CD4-positive, alpha-beta T cell (primary cell): ENCODE results near the gene RRAD. TPM values are rescaled to one million over a fixed set of nuclear protein-coding genes. Genes with fewer than 3 reads are reported as not detected.

ENCODE experiments used
- ATAC-seq: fragments of 200-7000 bp; cut with Tn5 transposase; one replicate; pipeline ENCODE4 v1.10.0; 2022; ENCODE audit warnings: mild to moderate bottlenecking; ENCODE audit not compliant: poor library complexity
- CTCF ChIA-PET: fragments of 350-600 bp; sonication (Branson Sonifier 250); formaldehyde crosslinking; loops from one replicate; lab custom pipeline; 2021; ENCODE audit warnings: antibody characterized with exemption, inconsistent platforms; lab: Charles Lee
- POLR2A ChIA-PET: fragments of 350-600 bp; sonication (Branson Sonifier 250); formaldehyde crosslinking; loops from one replicate; lab custom pipeline; 2021; ENCODE audit warnings: antibody characterized with exemption, inconsistent platforms; lab: Charles Lee
- DNase-seq, 14 experiments: peaks; one replicate each; pipeline ENCODE4 v3.0.0-alpha.2; 2013 to 2020; ENCODE audit warnings: mixed read lengths in 2 of 14
- H3K27ac ChIP-seq, 2 donors: one replicate each; pipeline versions ENCODE4 v1.5.1 to v1.7.0; 2013; ENCODE audit warnings: low read length in 2 of 2, low read depth in 1 of 2, mild to moderate bottlenecking in 1 of 2
- H3K27me3 ChIP-seq, 2 experiments: 1 replicate in 1 of 2; 2 replicates in 1 of 2; pipeline versions ENCODE4 v1.6.1 to v1.7.0; 2013; ENCODE audit warnings: low read length in 2 of 2, control low read depth in 1 of 2, mild to moderate bottlenecking in 1 of 2, moderate library complexity in 1 of 2; ENCODE audit not compliant: insufficient read depth in 2 of 2, control insufficient read depth in 1 of 2
- H3K36me3 ChIP-seq: one replicate; pipeline ENCODE4 v1.6.1; 2013; ENCODE audit warnings: low read length, control low read depth; ENCODE audit not compliant: insufficient read depth
- H3K4me1 ChIP-seq: one replicate; pipeline ENCODE4 v1.6.1; 2013; ENCODE audit warnings: low read length, control low read depth; ENCODE audit not compliant: insufficient read depth
- H3K4me3 ChIP-seq: one replicate; pipeline ENCODE4 v1.5.1; 2013; ENCODE audit warnings: mild to moderate bottlenecking, low read length, moderate library complexity
- H3K9me3 ChIP-seq, 2 experiments: 1 replicate in 1 of 2; 2 replicates in 1 of 2; pipeline versions ENCODE4 v1.6.1 to v1.7.0; 2013; ENCODE audit warnings: low read length in 2 of 2, mild to moderate bottlenecking in 2 of 2, control low read depth in 1 of 2, moderate library complexity in 1 of 2; ENCODE audit not compliant: control insufficient read depth in 1 of 2, insufficient read depth in 1 of 2
- H3K27ac Mint-ChIP-seq: one replicate; pipeline ENCODE4 v1.8.0; 2020; ENCODE audit warnings: mixed read lengths
- H3K27me3 Mint-ChIP-seq: one replicate; pipeline ENCODE4 v1.8.0; 2021; ENCODE audit warnings: mixed read lengths
- H3K36me3 Mint-ChIP-seq: one replicate; pipeline ENCODE4 v1.8.0; 2021; ENCODE audit warnings: low read depth, mixed read lengths
- H3K4me1 Mint-ChIP-seq: one replicate; pipeline ENCODE4 v1.8.0; 2021; ENCODE audit warnings: low read depth, mixed read lengths
- H3K4me3 Mint-ChIP-seq: one replicate; pipeline ENCODE4 v1.8.0; 2020; ENCODE audit warnings: mild to moderate bottlenecking, mixed read lengths
- H3K9me3 Mint-ChIP-seq: one replicate; pipeline ENCODE4 v1.8.0; 2020; ENCODE audit warnings: mixed read lengths
- intact Hi-C, 2 experiments: fragments of 100-400 bp; cut with DNase I in 1 of 2; cut with micrococcal nuclease in 1 of 2; formaldehyde crosslinking; loops; one replicate each; pipeline versions ENCODE4 v1.15.1 to v1.9.0; 2023 to 2025; cut with DNase I, micrococcal nuclease
- total RNA-seq, 174 experiments: library from RNA in 2 of 174; stranded (reverse) in 2 of 174; gene quantifications; one replicate each; pipeline ENCODE4 v1.2.3 and lab custom pipeline; 2021 to 2026
- TF ChIP-seq, protein P1 (sequence below): fragments of 200-600 bp; IDR thresholded peaks from one replicate; pipeline ENCODE4 v1.8.0; 2022; ENCODE audit warnings: antibody characterized with exemption, mild to moderate bottlenecking

The RRAD gene
- total RNA-seq, 2 experiments from 2014 or later = 0.28 to 0.49 TPM

DNA sequence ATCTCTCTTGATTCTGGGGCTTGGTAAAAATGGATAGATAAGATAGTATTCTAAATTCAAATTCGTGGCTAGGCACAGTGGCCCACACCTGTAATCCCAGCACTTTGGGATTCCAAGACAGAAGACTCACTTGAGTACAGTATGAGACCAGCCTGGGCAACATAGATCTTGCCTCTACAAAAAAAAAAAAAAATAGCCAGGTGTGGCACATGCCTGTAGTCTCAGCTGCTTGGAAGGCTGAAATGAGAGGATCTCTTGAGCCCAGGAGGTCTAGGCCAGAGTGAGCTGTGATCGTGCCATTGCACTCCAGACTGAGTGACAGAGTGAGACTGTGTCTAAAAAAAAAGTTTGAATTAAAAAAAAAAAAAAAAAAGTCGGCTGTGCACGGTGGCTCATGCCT is 35.7 kb downstream of the RRAD start:
- H3K36me3 Mint-ChIP-seq = peaks cover 43% of the 10 kb centered on the region
- intact Hi-C loops = no loop called here
- no peaks in the 10 kb centered on the region for H3K27me3 Mint-ChIP-seq
- peaks cover 7% of the 10 kb centered on the region for H3K4me1 ChIP-seq
- H3K27ac ChIP-seq = no peak overlapping the region
- no peaks in the 10 kb centered on the region for H3K9me3 Mint-ChIP-seq
- ATAC-seq (no peak), DNase-seq (no peak)
- peaks cover 34% of the 10 kb centered on the region for H3K4me1 Mint-ChIP-seq
- no peak overlapping the region for H3K4me3 Mint-ChIP-seq
- H3K27ac Mint-ChIP-seq = no peak overlapping the region
- H3K27me3 ChIP-seq = no peaks in the 10 kb centered on the region
- ChIA-PET POLR2A (no interaction called here), CTCF (interaction anchor here (2.2 kb wide), 1 partner anchor 17 kb away, joined by 5 read pairs; no protein-coding TSS in a partner anchor)
- peaks cover 15% of the 10 kb centered on the region for H3K36me3 ChIP-seq
- H3K9me3 ChIP-seq = no peaks in the 10 kb centered on the region
- TF ChIP-seq, protein P1, sequence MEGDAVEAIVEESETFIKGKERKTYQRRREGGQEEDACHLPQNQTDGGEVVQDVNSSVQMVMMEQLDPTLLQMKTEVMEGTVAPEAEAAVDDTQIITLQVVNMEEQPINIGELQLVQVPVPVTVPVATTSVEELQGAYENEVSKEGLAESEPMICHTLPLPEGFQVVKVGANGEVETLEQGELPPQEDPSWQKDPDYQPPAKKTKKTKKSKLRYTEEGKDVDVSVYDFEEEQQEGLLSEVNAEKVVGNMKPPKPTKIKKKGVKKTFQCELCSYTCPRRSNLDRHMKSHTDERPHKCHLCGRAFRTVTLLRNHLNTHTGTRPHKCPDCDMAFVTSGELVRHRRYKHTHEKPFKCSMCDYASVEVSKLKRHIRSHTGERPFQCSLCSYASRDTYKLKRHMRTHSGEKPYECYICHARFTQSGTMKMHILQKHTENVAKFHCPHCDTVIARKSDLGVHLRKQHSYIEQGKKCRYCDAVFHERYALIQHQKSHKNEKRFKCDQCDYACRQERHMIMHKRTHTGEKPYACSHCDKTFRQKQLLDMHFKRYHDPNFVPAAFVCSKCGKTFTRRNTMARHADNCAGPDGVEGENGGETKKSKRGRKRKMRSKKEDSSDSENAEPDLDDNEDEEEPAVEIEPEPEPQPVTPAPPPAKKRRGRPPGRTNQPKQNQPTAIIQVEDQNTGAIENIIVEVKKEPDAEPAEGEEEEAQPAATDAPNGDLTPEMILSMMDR = no peak
- no peak overlapping the region for H3K4me3 ChIP-seq

DNA sequence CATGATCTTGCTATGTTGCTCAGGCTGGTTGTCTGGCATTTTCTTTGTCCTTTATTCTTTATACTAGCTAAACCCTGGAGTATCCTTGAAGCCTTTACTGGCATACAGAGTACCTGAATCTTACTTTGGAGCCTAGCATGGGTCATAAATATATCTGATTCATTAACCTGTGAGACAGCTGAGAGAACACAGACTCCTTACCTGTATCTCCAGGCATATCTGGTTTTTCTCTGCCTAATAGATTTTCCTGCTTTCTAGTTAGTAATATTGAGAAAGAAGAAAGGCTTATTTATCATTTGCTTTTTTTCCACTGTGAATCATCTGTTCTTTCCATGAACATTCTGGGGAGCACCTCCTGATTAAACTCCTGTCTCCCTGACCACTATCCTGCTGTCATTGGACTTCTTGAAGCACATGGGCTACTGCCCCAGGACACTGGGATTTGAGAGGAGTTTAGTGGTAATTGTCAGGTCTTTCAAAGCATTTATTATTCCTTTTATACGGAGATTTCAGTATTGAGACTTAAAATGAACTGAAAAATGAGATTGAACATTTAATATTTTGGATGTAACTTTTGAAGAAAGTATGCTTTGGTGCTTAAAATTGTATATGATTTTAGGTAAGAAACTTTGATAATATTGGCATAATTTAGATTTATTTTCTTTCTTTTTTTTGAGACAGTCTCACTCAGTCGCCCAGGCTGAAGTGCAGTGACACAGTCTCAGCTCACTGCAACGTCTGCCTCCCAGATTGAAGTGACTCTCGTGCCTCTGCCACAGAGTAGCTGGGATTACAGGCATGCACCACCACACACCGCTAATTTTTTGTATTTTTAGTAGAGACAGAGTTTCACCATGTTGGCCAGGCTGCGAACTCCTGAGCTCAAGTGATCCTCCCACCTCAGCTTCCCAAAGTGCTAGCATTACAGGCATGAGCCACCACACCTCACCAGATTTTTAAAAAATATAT is 36.4 kb downstream of the RRAD start:
- DNase-seq (no peak), ATAC-seq (no peak)
- TF ChIP-seq, protein P1 = no peak
- Histone ChIP-seq H3K4me3 (no peak overlapping the region), H3K27me3 (no peaks in the 10 kb centered on the region), H3K4me1 (peaks cover 7% of the 10 kb centered on the region), H3K36me3 (peaks cover 22% of the 10 kb centered on the region), H3K27ac (no peak overlapping the region), H3K9me3 (no peaks in the 10 kb centered on the region)
- no peaks in the 10 kb centered on the region for H3K9me3 Mint-ChIP-seq
- no peak overlapping the region for H3K4me3 Mint-ChIP-seq
- H3K36me3 Mint-ChIP-seq = peaks cover 49% of the 10 kb centered on the region
- peaks cover 34% of the 10 kb centered on the region for H3K4me1 Mint-ChIP-seq
- no peaks in the 10 kb centered on the region for H3K27me3 Mint-ChIP-seq
- no peak overlapping the region for H3K27ac Mint-ChIP-seq
- intact Hi-C loops = no loop called here
- ChIA-PET POLR2A (no interaction called here), CTCF (interaction anchor here (2.2 kb wide), 1 partner anchor 16 kb away, joined by 5 read pairs; no protein-coding TSS in a partner anchor)

DNA sequence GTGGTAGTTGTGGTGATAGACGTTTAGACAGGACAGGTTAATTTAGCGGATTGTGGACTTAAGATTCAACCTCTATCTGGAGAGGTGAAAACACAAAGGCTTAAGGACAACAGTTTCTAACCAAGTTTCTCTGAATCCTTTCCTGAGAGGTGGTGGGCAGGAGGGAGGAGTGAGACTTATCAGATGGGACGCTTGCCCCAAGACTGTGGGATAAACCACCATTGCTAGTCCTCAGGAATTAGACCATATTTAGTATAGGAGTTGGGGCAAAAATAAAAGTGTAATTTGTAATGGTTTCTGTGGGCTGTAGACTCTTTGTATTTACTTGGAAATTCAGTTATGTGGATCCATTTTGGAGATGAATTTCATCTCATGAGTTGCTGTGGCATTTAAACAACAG is 38.4 kb downstream of the RRAD start:
- Histone ChIP-seq H3K27ac (no peak overlapping the region), H3K27me3 (no peaks in the 10 kb centered on the region), H3K4me1 (peaks cover 4% of the 10 kb centered on the region), H3K4me3 (no peak overlapping the region), H3K9me3 (no peaks in the 10 kb centered on the region), H3K36me3 (peaks cover 22% of the 10 kb centered on the region)
- intact Hi-C loops = no loop called here
- TF ChIP-seq, protein P1 = no peak
- no peaks in the 10 kb centered on the region for H3K27me3 Mint-ChIP-seq
- ChIA-PET POLR2A (interaction anchor here (0.7 kb wide), 1 partner anchor 138 kb away, joined by 3 read pairs; no protein-coding TSS in a partner anchor), CTCF (interaction anchor here (1.0 to 1.3 kb wide), 2 partner anchors 14 to 56 kb away, joined by 3 read pairs; partner anchors contain the start of gene NAE1)
- no peak overlapping the region for H3K4me3 Mint-ChIP-seq
- no peak overlapping the region for H3K27ac Mint-ChIP-seq
- peaks cover 49% of the 10 kb centered on the region for H3K36me3 Mint-ChIP-seq
- H3K9me3 Mint-ChIP-seq = no peaks in the 10 kb centered on the region
- no peak for ATAC-seq
- peaks cover 35% of the 10 kb centered on the region for H3K4me1 Mint-ChIP-seq
- DNase-seq = no peak
